K562 (cell line): ENCODE measurements around the gene PGF. TPM values are rescaled to one million over a fixed set of nuclear protein-coding genes. Genes with fewer than 3 reads are reported as not detected.

ENCODE experiments used
- ATAC-seq: fragments of 200-7000 bp; cut with Tn5 transposase; 3 replicates; pipeline ENCODE4 v1.9.1; 2020; ENCODE audit warnings: moderate library complexity
- BruUV-seq: library from RNA; stranded (reverse); fragments of 400-500 nt; replicated peaks from 2 replicates; lab custom pipeline; 2021; lab: Mats Ljungman, UMichigan
- CTCF ChIA-PET: fragments of 300-600 bp; formaldehyde crosslinking; extraction: SDS; loops from one replicate; lab custom pipeline; 2021; ENCODE audit warnings: low intra/inter-chr PET ratio; lab: Yijun Ruan, JAX
- POLR2A ChIA-PET: fragments of 300-600, 350-650 bp; sonication (Branson Sonifier 250); formaldehyde crosslinking; extraction: SDS; loops from one replicate; lab custom pipeline; 2021; ENCODE audit warnings: antibody characterized with exemption, inconsistent platforms; lab: Yijun Ruan, JAX
- DNase-seq, 4 experiments: peaks; one replicate each; pipeline versions ENCODE4 v3.0.0 to v3.0.0-alpha.2; 2011 to 2018; ENCODE audit warnings: low spot score in 3 of 4, mixed read lengths in 3 of 4; ENCODE audit errors: extremely low read depth in 1 of 4
- FAIRE-seq: peaks from 2 replicates; lab custom pipeline; 2011; peaks lifted over from hg19 to GRCh38; lab: Jason Lieb, UNC
- H2AFZ ChIP-seq: 2 replicates; pipeline ENCODE4 v1.6.0; 2011; ENCODE audit warnings: low read depth, low read length, control low read depth, inconsistent platforms
- H3K27ac ChIP-seq: fragments of 200-600 bp; 3 replicates; pipeline ENCODE4 v1.8.0; 2011; ENCODE audit warnings: low read depth, mild to moderate bottlenecking, control low read depth, inconsistent platforms, low read length, moderate library complexity, mixed read lengths; ENCODE audit errors: extremely low read depth
- H3K27me3 ChIP-seq, 2 experiments: fragments of 300-600 bp in 1 of 2; 2 replicates in 1 of 2; 3 replicates in 1 of 2; pipeline versions ENCODE4 v1.6.0 to v1.8.0; 2011; ENCODE audit warnings: inconsistent platforms in 2 of 2, low read length in 2 of 2, mild to moderate bottlenecking in 1 of 2, mixed read lengths in 1 of 2, moderate library complexity in 1 of 2; ENCODE audit not compliant: control insufficient read depth in 2 of 2, insufficient read depth in 2 of 2
- H3K36me3 ChIP-seq: fragments of 300-600 bp; 3 replicates; pipeline ENCODE4 v1.8.0; 2011; ENCODE audit warnings: mild to moderate bottlenecking, low read length, inconsistent platforms; ENCODE audit not compliant: control insufficient read depth, insufficient read depth
- H3K4me1 ChIP-seq, 2 experiments: fragments of 200-600 bp in 1 of 2; replicated peaks in 1 of 2; 2 replicates in 1 of 2; 3 replicates in 1 of 2; pipeline versions ENCODE4 v1.5.1 to v1.8.0; 2011; ENCODE audit warnings: inconsistent platforms in 2 of 2, low read length in 2 of 2, mild to moderate bottlenecking in 1 of 2, mixed read lengths in 1 of 2, moderate library complexity in 1 of 2; ENCODE audit not compliant: control insufficient read depth in 2 of 2, insufficient read depth in 2 of 2
- H3K4me2 ChIP-seq: 2 replicates; pipeline ENCODE4 v1.6.1; 2011; ENCODE audit warnings: low read length, control low read depth, inconsistent platforms, mixed read lengths; ENCODE audit not compliant: insufficient read depth
- H3K4me3 ChIP-seq: fragments of 200-600 bp; sonication (generic), shearing (Covaris generic); 2 replicates; pipeline ENCODE4 v1.5.1; 2016; ENCODE audit warnings: control low read depth, inconsistent platforms
- H3K79me2 ChIP-seq: fragments of 200-600 bp; 3 replicates; pipeline ENCODE4 v1.8.0; 2011; ENCODE audit warnings: low read length, inconsistent platforms; ENCODE audit not compliant: control insufficient read depth, insufficient read depth
- H3K9ac ChIP-seq, 2 experiments: 2 replicates each; pipeline versions ENCODE4 v1.6.0 to v1.6.1; 2011; ENCODE audit warnings: low read depth in 2 of 2, low read length in 2 of 2, control low read depth in 1 of 2, inconsistent platforms in 1 of 2, mild to moderate bottlenecking in 1 of 2, mixed read lengths in 1 of 2; ENCODE audit not compliant: insufficient read depth in 1 of 2
- H3K9me1 ChIP-seq: one replicate; pipeline ENCODE4 v1.6.0; 2011; ENCODE audit warnings: inconsistent platforms, mild to moderate bottlenecking, low read length, moderate library complexity; ENCODE audit not compliant: control insufficient read depth, insufficient read depth
- H3K9me3 ChIP-seq: replicated peaks from 2 replicates; pipeline ENCODE4 v1.5.1; 2011; ENCODE audit warnings: low read depth, low read length, inconsistent platforms; ENCODE audit not compliant: control insufficient read depth, insufficient read depth
- H4K20me1 ChIP-seq: replicated peaks from 2 replicates; pipeline ENCODE4 v1.6.1; 2011; ENCODE audit warnings: low read length, inconsistent platforms, mixed read lengths; ENCODE audit not compliant: control insufficient read depth, insufficient read depth
- CHD7 ChIP-seq: fragments of 200-600 bp; sonication (generic); IDR thresholded peaks from one replicate; pipeline ENCODE4 v1.6.1; 2012; ENCODE audit warnings: mild to moderate bottlenecking, low read depth, low read length, inconsistent platforms
- DDX20 ChIP-seq: fragments of 450-650 bp; IDR thresholded peaks from 2 replicates; pipeline ENCODE4 v1.6.1; 2016; ENCODE audit warnings: missing genetic modification characterization, low read depth, mild to moderate bottlenecking, missing compliant biosample characterization, moderate library complexity
- HDAC8 ChIP-seq: fragments of 450-650 bp; IDR thresholded peaks from 2 replicates; pipeline ENCODE4 v1.6.1; 2016; ENCODE audit warnings: mild to moderate bottlenecking, missing genetic modification characterization, moderate library complexity, missing compliant biosample characterization
- RB1 ChIP-seq: fragments of 450-650 bp; IDR thresholded peaks from 2 replicates; pipeline ENCODE4 v1.6.1; 2017; ENCODE audit warnings: low read depth, mild to moderate bottlenecking
- ZBTB1 ChIP-seq: sonication (generic); formaldehyde crosslinking; IDR thresholded peaks from 2 replicates; pipeline ENCODE4 v1.8.1; 2023; ENCODE audit warnings: missing genetic modification reagents, low read depth, mild to moderate bottlenecking, borderline replicate concordance
- WGBS: fragments of 100-300 bp; shearing (Covaris generic); methylation state at CpG from one replicate; pipeline ENCODE4 v1.1.6; 2016; ENCODE audit warnings: low coverage, mixed read lengths; ENCODE audit not compliant: insufficient coverage; ENCODE audit errors: missing lambda C conversion rate; 5-methylcytosine and 5-hydroxymethylcytosine counted together
- in situ Hi-C: fragments of 300-500 bp; cut with MboI; formaldehyde crosslinking; loops from 4 replicates; pipeline ENCODE4 v1.15.0; 2018; ENCODE audit warnings: inconsistent platforms, mixed read lengths
- intact Hi-C: fragments of 100-400 bp; cut with micrococcal nuclease; formaldehyde crosslinking; loops from 2 replicates; pipeline ENCODE4 v1.14.2; 2022
- polyA plus RNA-seq, 8 experiments: library from polyadenylated mRNA; depleted of rRNA in 4 of 8; stranded (reverse) in 5 of 8; unstranded in 3 of 8; fragments of >200 nt; fragmentation: Nextera tagmentation in 2 of 8; fragmentation: Illumina TruSeq in 1 of 8; extraction: Ambion mirVana in 2 of 8; extraction: Trizol in 1 of 8; gene quantifications; 2 replicates each; pipeline versions ENCODE4 v1.2.1 to v1.2.3, GENCODE V29; 2011 to 2014; ENCODE audit warnings: inconsistent platforms in 1 of 8, missing spikeins in 1 of 8
- total RNA-seq, 7 experiments: library from RNA; depleted of rRNA in 6 of 7; stranded (reverse); fragments of >200 nt in 6 of 7; fragmentation: Illumina TruSeq in 2 of 7; extraction: Trizol in 2 of 7; gene quantifications; 2 replicates each; pipeline versions ENCODE4 v1.2.1 to v1.2.3, GENCODE V29; 2011 to 2021; ENCODE audit warnings: low replicate concordance in 1 of 7
- TF ChIP-seq, protein P1 (sequence below): fragments of 450-650 bp; IDR thresholded peaks from one replicate; pipeline ENCODE4 v1.6.1; 2018; ENCODE audit warnings: mild to moderate bottlenecking, moderate library complexity; ENCODE audit not compliant: partially characterized antibody
- TF ChIP-seq, protein P2 (sequence below): sonication (generic); formaldehyde crosslinking; IDR thresholded peaks from 2 replicates; pipeline ENCODE4 v1.8.0; 2022; ENCODE audit warnings: mild to moderate bottlenecking, low read depth, missing genetic modification reagents

PGF gene
- total and polyA plus RNA-seq, 9 of the 15 experiments (the other 6 are each of a cell fraction or from before 2014, with no cell fraction given), result 0.04 to 0.44 (median 0.18) TPM

GRCh38 chr14:74980731-74981461, 25.5 kb upstream of the PGF start:
- in situ Hi-C loops, result no loop called here
- ATAC-seq (no peak), DNase-seq (peak in 1 of 4 experiments; percentile 5), FAIRE-seq (no peak)
- no TSS peak for BruUV-seq
- Histone ChIP-seq H2AFZ (no peak overlapping the region), H3K9me3 (no peaks in the 10 kb centered on the region), H3K36me3 (no peaks in the 10 kb centered on the region), H3K4me2 (no peak overlapping the region), H3K79me2 (no peaks in the 10 kb centered on the region), H3K9ac (no peak overlapping the region; a peak in 1 of 4 replicates), H3K9me1 (no peaks in the 10 kb centered on the region), H3K27ac (no peak overlapping the region), H3K4me1 (peaks cover 0 to 29% of the 10 kb centered on the region in 2 experiments; a peak in 2 of 5 replicates), H3K27me3 (no peaks in the 10 kb centered on the region), H4K20me1 (no peaks in the 10 kb centered on the region), H3K4me3 (no peak overlapping the region)
- ChIA-PET POLR2A (no interaction called here), CTCF (no interaction called here)
- 40% methylated on average over 21 of the region's 35 CpGs for WGBS
- intact Hi-C loops, result no loop called here
- TF ChIP-seq DDX20 (tag) (no peak), HDAC8 (no peak), ZBTB1 (CRISPR knock-in tag) (no peak), CHD7 (no peak), RB1 (no peak)
- TF ChIP-seq, protein P1, sequence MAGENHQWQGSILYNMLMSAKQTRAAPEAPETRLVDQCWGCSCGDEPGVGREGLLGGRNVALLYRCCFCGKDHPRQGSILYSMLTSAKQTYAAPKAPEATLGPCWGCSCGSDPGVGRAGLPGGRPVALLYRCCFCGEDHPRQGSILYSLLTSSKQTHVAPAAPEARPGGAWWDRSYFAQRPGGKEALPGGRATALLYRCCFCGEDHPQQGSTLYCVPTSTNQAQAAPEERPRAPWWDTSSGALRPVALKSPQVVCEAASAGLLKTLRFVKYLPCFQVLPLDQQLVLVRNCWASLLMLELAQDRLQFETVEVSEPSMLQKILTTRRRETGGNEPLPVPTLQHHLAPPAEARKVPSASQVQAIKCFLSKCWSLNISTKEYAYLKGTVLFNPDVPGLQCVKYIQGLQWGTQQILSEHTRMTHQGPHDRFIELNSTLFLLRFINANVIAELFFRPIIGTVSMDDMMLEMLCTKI, result no peak
- TF ChIP-seq, protein P2, sequence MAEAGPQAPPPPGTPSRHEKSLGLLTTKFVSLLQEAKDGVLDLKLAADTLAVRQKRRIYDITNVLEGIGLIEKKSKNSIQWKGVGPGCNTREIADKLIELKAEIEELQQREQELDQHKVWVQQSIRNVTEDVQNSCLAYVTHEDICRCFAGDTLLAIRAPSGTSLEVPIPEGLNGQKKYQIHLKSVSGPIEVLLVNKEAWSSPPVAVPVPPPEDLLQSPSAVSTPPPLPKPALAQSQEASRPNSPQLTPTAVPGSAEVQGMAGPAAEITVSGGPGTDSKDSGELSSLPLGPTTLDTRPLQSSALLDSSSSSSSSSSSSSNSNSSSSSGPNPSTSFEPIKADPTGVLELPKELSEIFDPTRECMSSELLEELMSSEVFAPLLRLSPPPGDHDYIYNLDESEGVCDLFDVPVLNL (CRISPR knock-in tag), result no peak
